Activated B cell treated with CpG ODN at 0.5 μM for 24 hours (primary cell): Measurements from ENCODE around the gene STK11IP. TPM values are rescaled to one million over a fixed set of nuclear protein-coding genes. Genes with fewer than 3 reads are reported as not detected.

ENCODE experiments used
- ATAC-seq: fragments of 200-7000 bp; cut with Tn5 transposase; one replicate; pipeline ENCODE4 v1.10.0; 2021; ENCODE audit warnings: low read depth, mild to moderate bottlenecking, moderate library complexity
- CTCF ChIA-PET: fragments of 350-600 bp; sonication (Branson Sonifier 250); formaldehyde crosslinking; loops from one replicate; lab custom pipeline; 2021; ENCODE audit warnings: antibody characterized with exemption; lab: Charles Lee
- POLR2A ChIA-PET: fragments of 350-600 bp; sonication (Branson Sonifier 250); formaldehyde crosslinking; loops from one replicate; lab custom pipeline; 2021; ENCODE audit warnings: antibody characterized with exemption; lab: Charles Lee
- DNase-seq: peaks from one replicate; pipeline ENCODE4 v3.0.0; 2022
- H3K27ac Mint-ChIP-seq: one replicate; pipeline ENCODE4 v1.8.0; 2020; ENCODE audit warnings: mixed read lengths
- H3K27me3 Mint-ChIP-seq: one replicate; pipeline ENCODE4 v1.8.0; 2021; ENCODE audit warnings: mixed read lengths
- H3K36me3 Mint-ChIP-seq: one replicate; pipeline ENCODE4 v1.8.0; 2021; ENCODE audit warnings: low read depth, mixed read lengths
- H3K4me1 Mint-ChIP-seq: one replicate; pipeline ENCODE4 v1.8.0; 2021; ENCODE audit warnings: mixed read lengths
- H3K4me3 Mint-ChIP-seq: one replicate; pipeline ENCODE4 v1.8.0; 2020; ENCODE audit warnings: mild to moderate bottlenecking, mixed read lengths
- H3K9me3 Mint-ChIP-seq: one replicate; pipeline ENCODE4 v1.8.0; 2020; ENCODE audit warnings: mixed read lengths
- intact Hi-C: fragments of 100-400 bp; cut with micrococcal nuclease; formaldehyde crosslinking; loops from one replicate; pipeline ENCODE4 v1.15.1; 2024
- total RNA-seq: library from RNA; stranded (reverse); gene quantifications from 2 replicates; pipeline ENCODE4 v1.2.3, GENCODE V29; 2022
- TF ChIP-seq, protein P1 (sequence below): fragments of 200-600 bp; IDR thresholded peaks from one replicate; pipeline ENCODE4 v1.8.0; 2022; ENCODE audit warnings: antibody characterized with exemption, mild to moderate bottlenecking

STK11IP gene
- total RNA-seq, 1 donor from 2014 or later: 53.6 TPM

DNA sequence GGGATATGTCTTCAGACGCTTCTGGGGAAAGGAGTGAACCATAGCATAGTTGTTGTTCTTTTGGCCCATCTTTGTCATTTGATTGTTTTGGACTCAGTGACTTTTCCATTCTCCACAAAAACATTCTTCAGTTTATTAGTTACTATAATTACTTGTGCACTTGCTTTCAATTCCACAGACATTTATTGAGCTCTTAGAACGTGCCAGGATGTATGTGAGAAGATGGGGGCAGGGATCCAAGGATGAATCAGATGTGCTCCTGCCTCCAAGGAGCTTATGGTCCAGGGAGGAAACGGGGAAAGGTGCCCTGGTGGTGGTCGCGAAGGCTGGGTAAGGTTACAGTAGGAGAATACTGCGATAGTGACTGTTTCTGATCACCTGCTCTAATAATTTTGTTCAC, 22.9 kb downstream of the STK11IP start:
- H3K27me3 Mint-ChIP-seq: peaks cover 15% of the 10 kb centered on the region
- CTCF ChIA-PET: no interaction called here
- POLR2A ChIA-PET: no interaction called here

DNA sequence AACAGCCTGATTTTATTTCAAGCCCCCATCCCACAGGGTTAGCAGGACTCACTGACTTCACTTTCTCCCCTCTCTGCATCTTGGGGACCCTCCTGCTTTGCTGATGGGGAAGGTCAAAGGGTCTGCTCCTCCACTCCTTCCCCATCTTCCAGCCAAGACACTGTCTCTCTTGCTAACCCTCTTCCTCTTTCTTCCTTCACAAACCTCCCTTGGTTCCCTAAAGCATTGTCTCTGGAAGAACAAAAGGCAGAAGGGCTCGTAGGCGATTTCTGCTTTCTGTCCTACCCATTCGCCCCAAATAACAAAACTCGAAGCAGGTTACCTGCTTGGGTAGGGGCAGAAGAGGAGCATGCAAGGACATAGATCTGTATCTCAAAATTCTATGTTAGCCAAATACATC, 24.3 kb downstream of the STK11IP start:
- ChIA-PET CTCF (no interaction called here), POLR2A (no interaction called here)
- DNase-seq (no peak), ATAC-seq (no peak)
- no peaks in the 10 kb centered on the region for H3K9me3 Mint-ChIP-seq
- no peak overlapping the region for H3K27ac Mint-ChIP-seq
- intact Hi-C loops: no loop called here
- H3K4me1 Mint-ChIP-seq: peaks cover 2% of the 10 kb centered on the region
- peaks cover 25% of the 10 kb centered on the region for H3K27me3 Mint-ChIP-seq
- TF ChIP-seq, protein P1, sequence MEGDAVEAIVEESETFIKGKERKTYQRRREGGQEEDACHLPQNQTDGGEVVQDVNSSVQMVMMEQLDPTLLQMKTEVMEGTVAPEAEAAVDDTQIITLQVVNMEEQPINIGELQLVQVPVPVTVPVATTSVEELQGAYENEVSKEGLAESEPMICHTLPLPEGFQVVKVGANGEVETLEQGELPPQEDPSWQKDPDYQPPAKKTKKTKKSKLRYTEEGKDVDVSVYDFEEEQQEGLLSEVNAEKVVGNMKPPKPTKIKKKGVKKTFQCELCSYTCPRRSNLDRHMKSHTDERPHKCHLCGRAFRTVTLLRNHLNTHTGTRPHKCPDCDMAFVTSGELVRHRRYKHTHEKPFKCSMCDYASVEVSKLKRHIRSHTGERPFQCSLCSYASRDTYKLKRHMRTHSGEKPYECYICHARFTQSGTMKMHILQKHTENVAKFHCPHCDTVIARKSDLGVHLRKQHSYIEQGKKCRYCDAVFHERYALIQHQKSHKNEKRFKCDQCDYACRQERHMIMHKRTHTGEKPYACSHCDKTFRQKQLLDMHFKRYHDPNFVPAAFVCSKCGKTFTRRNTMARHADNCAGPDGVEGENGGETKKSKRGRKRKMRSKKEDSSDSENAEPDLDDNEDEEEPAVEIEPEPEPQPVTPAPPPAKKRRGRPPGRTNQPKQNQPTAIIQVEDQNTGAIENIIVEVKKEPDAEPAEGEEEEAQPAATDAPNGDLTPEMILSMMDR: no peak
- no peaks in the 10 kb centered on the region for H3K36me3 Mint-ChIP-seq
- H3K4me3 Mint-ChIP-seq: no peak overlapping the region

More for the DNA sequence above, 22.9 kb downstream of the STK11IP start:
- DNase-seq (no peak), ATAC-seq (no peak)
- H3K4me1 Mint-ChIP-seq: no peaks in the 10 kb centered on the region
- intact Hi-C loops: no loop called here
- no peak overlapping the region for H3K4me3 Mint-ChIP-seq
- TF ChIP-seq, protein P1: no peak
- H3K36me3 Mint-ChIP-seq: peaks cover 2% of the 10 kb centered on the region
- H3K27ac Mint-ChIP-seq: no peak overlapping the region
- H3K9me3 Mint-ChIP-seq: no peaks in the 10 kb centered on the region

DNA sequence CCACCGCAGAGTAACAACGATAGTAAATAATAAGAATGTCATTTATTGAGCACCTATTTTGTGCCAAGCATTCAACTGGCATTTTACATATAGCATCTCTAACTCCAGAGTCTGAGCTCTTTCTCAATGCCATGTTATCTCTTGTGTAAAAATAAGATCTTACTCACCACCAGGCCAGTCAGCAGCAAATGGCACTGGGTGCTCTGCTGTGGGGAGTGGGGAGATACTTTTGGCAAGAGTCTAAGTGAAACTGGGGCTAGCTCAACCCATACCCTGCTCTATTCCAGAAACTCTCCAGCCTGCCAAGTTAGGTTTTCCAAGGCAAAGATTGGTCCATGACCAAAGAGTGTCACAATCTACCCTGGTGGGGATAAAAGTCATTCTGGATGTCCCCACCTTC, 24.8 kb downstream of the STK11IP start:
- no peaks in the 10 kb centered on the region for H3K9me3 Mint-ChIP-seq
- ChIA-PET CTCF (no interaction called here), POLR2A (no interaction called here)
- H3K36me3 Mint-ChIP-seq: no peaks in the 10 kb centered on the region
- no peak overlapping the region for H3K4me3 Mint-ChIP-seq
- H3K27ac Mint-ChIP-seq: no peak overlapping the region
- DNase-seq (no peak), ATAC-seq (no peak)
- TF ChIP-seq, protein P1: no peak
- intact Hi-C loops: no loop called here
- H3K4me1 Mint-ChIP-seq: peaks cover 5% of the 10 kb centered on the region
- peaks cover 28% of the 10 kb centered on the region for H3K27me3 Mint-ChIP-seq

DNA sequence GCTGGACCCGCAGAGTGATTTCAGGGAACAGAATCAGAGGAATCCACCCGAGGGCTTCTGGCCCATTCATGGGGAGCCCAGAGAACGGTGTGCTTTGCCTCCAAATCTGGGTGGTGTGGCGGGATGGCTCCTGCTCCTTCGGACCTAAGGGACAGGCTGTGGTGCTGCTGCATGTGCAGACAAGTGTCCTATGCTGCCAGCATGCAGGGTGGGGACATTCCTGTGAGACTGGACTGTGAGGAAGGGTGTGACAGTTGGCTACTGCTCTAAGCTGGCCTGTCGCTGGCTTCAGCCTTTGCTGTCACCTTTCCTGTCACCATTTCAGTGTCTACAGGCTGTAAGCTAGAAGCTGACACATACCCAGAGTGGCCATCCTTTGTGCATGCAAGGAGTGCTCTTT, 26.9 kb downstream of the STK11IP start:
- Mint-ChIP-seq H3K27me3 (peaks cover 43% of the 10 kb centered on the region), H3K27ac (no peak overlapping the region), H3K4me3 (no peak overlapping the region), H3K4me1 (peaks cover 7% of the 10 kb centered on the region), H3K36me3 (no peaks in the 10 kb centered on the region), H3K9me3 (no peaks in the 10 kb centered on the region)
- ChIA-PET CTCF (no interaction called here), POLR2A (no interaction called here)
- DNase-seq (no peak), ATAC-seq (no peak)
- TF ChIP-seq, protein P1: no peak
- intact Hi-C loops: no loop called here

DNA sequence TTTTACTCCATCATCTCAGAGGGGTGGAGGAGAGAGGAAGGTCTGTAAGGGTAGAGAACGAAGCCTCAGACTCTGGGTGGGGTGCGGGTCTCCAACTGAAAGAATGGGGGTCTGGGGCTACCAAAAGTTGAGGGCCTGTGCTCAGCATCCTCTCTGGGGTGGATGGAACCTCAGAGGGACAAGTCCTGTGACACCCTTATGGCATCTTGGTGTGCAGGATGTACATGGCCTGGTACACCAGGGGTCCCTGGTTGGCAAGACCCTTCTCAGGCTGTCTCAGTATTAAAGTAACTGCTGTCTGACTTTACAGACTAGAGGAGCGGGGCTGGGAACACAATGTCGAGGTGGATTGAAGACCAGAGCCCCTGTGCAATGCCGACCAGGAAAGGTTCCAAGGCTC, 27.5 kb downstream of the STK11IP start:
- Mint-ChIP-seq H3K4me3 (no peak overlapping the region), H3K36me3 (no peaks in the 10 kb centered on the region), H3K9me3 (no peaks in the 10 kb centered on the region), H3K27ac (no peak overlapping the region), H3K27me3 (peaks cover 43% of the 10 kb centered on the region), H3K4me1 (peaks cover 7% of the 10 kb centered on the region)
- ChIA-PET CTCF (no interaction called here), POLR2A (no interaction called here)
- no peak for DNase-seq
- TF ChIP-seq, protein P1: no peak
- intact Hi-C loops: no loop called here
- ATAC-seq: no peak
